Activated T-cell treated with anti-CD3 and anti-CD28 coated beads, Interleukin-2, amount 50 U/mL, for 72 hours (primary cell): ENCODE data around the gene CORO2A. TPM values are rescaled to one million over a fixed set of nuclear protein-coding genes. Genes with fewer than 3 reads are reported as not detected.

Source experiments
- ATAC-seq, 2 donors: fragments of 150-1000 bp; cut with Tn5 transposase; replicated peaks in 1 of 2; 2 replicates each; pipeline ENCODE4 v1.10.0; 2021; ENCODE audit warnings: moderate library complexity in 2 of 2, mild to moderate bottlenecking in 1 of 2
- DNase-seq, 2 donors: peaks; one replicate each; pipeline ENCODE4 v3.0.0; 2021 to 2022; ENCODE audit warnings: mixed read lengths in 1 of 2
- H3K27ac Mint-ChIP-seq: one replicate; pipeline ENCODE4 v1.8.0; 2022; ENCODE audit warnings: mild to moderate bottlenecking, moderate library complexity, mixed read lengths
- H3K27me3 Mint-ChIP-seq: one replicate; pipeline ENCODE4 v1.8.0; 2022; ENCODE audit warnings: low read depth, mixed read lengths
- H3K36me3 Mint-ChIP-seq, 2 donors: one replicate each; pipeline ENCODE4 v1.8.0; 2022; ENCODE audit warnings: mixed read lengths in 2 of 2, mild to moderate bottlenecking in 1 of 2; ENCODE audit not compliant: insufficient read depth in 2 of 2
- H3K4me1 Mint-ChIP-seq: one replicate; pipeline ENCODE4 v1.8.0; 2022; ENCODE audit warnings: low read depth, mixed read lengths
- H3K4me3 Mint-ChIP-seq, 2 donors: one replicate each; pipeline ENCODE4 v1.8.0; 2022; ENCODE audit warnings: mild to moderate bottlenecking in 2 of 2, mixed read lengths in 2 of 2, moderate library complexity in 2 of 2
- H3K9me3 Mint-ChIP-seq, 2 donors: one replicate each; pipeline ENCODE4 v1.8.0; 2022; ENCODE audit warnings: mixed read lengths in 2 of 2
- total RNA-seq, 2 donors: library from RNA; stranded (reverse); gene quantifications; one replicate each; pipeline ENCODE4 v1.2.3, GENCODE V29; 2022

CORO2A gene
- total RNA-seq, 2 donors from 2014 or later: 11.0 to 13.1 TPM

DNA sequence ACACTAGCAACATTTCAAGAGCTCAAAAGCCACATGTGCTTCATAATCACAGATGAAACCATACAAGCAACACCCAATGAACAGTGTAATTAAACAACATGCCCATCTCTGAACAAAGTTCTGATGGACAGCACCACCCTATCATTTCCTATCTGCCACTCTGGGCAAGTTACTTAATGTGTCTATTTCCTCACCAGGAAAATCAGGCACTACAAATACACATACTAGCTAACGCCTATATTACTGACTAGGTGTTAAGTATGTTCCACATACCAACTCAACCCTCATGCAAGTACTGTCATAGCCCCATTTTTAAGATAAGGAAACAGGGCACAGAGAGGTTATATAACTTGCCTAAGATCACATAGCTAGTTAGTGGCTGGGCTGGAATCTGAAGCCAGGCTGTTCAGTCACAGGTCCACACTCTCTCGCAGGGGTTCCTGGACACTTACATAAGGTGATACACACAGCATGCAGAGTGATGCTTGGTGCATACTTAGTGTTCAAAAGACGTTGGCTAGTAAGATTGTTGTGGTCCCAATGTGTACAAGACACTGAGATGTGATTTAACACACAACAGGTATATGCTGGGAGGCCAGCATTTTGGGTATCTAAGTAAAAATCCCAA is 24.2 kb downstream of the CORO2A start:
- Mint-ChIP-seq H3K4me1 (peaks cover 26% of the 10 kb centered on the region), H3K4me3 (no peak overlapping the region), H3K27ac (no peak overlapping the region), H3K27me3 (no peaks in the 10 kb centered on the region), H3K36me3 (no peaks in the 10 kb centered on the region), H3K9me3 (no peaks in the 10 kb centered on the region)
- ATAC-seq (no peak), DNase-seq (no peak)

GRCh38 chr9:98164912-98165311 is 27.5 kb downstream of the CORO2A start:
- H3K27me3 Mint-ChIP-seq: no peaks in the 10 kb centered on the region
- no peak for ATAC-seq
- H3K9me3 Mint-ChIP-seq: no peaks in the 10 kb centered on the region
- no peak for DNase-seq
- no peaks in the 10 kb centered on the region for H3K36me3 Mint-ChIP-seq
- no peak overlapping the region for H3K4me3 Mint-ChIP-seq
- H3K27ac Mint-ChIP-seq: no peak overlapping the region
- peaks cover 28% of the 10 kb centered on the region for H3K4me1 Mint-ChIP-seq

GRCh38 chr9:98162613-98163012 is 29.8 kb downstream of the CORO2A start:
- Mint-ChIP-seq H3K4me3 (no peak overlapping the region), H3K4me1 (peaks cover 35% of the 10 kb centered on the region), H3K27me3 (no peaks in the 10 kb centered on the region), H3K36me3 (no peaks in the 10 kb centered on the region), H3K27ac (no peak overlapping the region), H3K9me3 (no peaks in the 10 kb centered on the region)
- DNase-seq: no peak
- ATAC-seq: no peak

DNA sequence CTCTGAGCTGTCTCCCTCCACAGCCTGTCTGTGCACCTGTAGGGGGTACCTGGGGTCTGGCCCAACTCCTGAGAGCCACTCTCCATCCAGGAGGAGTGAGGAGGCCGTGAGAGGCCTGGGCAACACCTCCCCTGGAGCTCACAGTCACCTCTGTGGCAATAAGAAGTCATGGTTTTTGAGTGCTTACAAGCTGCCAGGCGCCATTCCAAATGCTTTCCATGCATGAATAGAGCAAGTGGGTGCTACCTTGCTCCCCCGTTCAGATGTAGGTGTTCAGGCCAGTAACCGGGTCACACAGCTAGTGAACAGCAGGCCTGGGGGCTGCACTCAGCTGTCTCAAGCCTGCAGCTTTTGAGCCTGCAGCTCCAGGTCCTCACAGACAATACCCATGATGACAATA is 30.6 kb downstream of the CORO2A start:
- no peak overlapping the region for H3K4me3 Mint-ChIP-seq
- ATAC-seq: no peak
- no peaks in the 10 kb centered on the region for H3K9me3 Mint-ChIP-seq
- H3K27ac Mint-ChIP-seq: no peak overlapping the region
- no peak for DNase-seq
- H3K36me3 Mint-ChIP-seq: no peaks in the 10 kb centered on the region
- no peaks in the 10 kb centered on the region for H3K27me3 Mint-ChIP-seq
- H3K4me1 Mint-ChIP-seq: peaks cover 31% of the 10 kb centered on the region

DNA sequence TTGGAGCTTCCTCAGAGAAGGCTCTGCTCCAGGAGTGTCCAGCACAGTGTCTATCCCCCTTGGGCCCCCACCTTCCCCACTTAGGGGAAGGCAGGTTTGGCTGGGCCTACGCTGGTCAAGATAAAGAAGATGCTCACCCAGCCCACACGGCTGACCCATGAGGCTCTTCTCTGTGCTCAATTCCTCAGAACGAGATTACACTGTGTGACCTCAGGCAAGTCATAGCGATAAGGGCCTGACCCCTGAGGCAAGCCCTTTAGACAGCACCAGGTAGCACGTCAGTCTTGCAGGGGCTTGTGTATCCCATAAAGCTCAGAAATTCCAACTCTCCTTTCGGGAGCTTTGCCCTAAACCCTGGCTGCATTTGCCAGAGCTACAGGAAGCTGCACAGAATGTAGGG is 32.6 kb downstream of the CORO2A start:
- H3K4me3 Mint-ChIP-seq: no peak overlapping the region
- H3K27ac Mint-ChIP-seq: no peak overlapping the region
- H3K4me1 Mint-ChIP-seq: peaks cover 31% of the 10 kb centered on the region
- no peak for DNase-seq
- no peaks in the 10 kb centered on the region for H3K36me3 Mint-ChIP-seq
- H3K27me3 Mint-ChIP-seq: no peaks in the 10 kb centered on the region
- H3K9me3 Mint-ChIP-seq: no peaks in the 10 kb centered on the region
- no peak for ATAC-seq

DNA sequence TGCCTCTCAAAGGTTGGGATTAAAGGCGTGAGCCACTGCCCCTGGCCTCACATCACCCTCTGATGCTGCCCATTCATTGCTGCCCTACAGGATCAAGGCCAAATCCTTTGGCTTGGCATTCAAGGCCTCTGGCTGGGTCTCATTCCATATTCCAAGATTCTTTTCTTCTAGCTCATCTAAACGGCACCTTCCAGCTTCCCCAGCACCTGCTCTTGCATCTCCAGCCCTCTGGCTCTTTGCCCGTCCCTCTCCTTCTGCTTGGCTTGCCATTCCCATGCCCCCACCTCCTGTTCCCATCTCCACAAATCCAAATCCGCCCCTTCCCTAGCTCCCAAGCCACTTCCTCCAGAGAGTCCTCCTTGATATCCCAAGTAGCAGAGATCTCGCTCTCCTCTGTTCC is 33.1 kb downstream of the CORO2A start:
- Mint-ChIP-seq H3K36me3 (no peaks in the 10 kb centered on the region), H3K9me3 (no peaks in the 10 kb centered on the region), H3K4me3 (no peak overlapping the region), H3K27ac (no peak overlapping the region), H3K27me3 (no peaks in the 10 kb centered on the region), H3K4me1 (peaks cover 29% of the 10 kb centered on the region)
- DNase-seq (no peak), ATAC-seq (no peak)

GRCh38 chr9:98158071-98158831 is 34.2 kb downstream of the CORO2A start:
- H3K9me3 Mint-ChIP-seq: no peaks in the 10 kb centered on the region
- ATAC-seq: peak; percentile 29 to 76
- H3K27me3 Mint-ChIP-seq: no peaks in the 10 kb centered on the region
- H3K4me1 Mint-ChIP-seq: peaks cover 23% of the 10 kb centered on the region
- H3K36me3 Mint-ChIP-seq: no peaks in the 10 kb centered on the region
- peak overlapping the region; percentile 15 for H3K27ac Mint-ChIP-seq
- DNase-seq: no peak
- H3K4me3 Mint-ChIP-seq: no peak overlapping the region

- Mint-ChIP-seq H3K4me3 (no peak overlapping the region), H3K4me1 (peaks cover 23% of the 10 kb centered on the region), H3K27me3 (no peaks in the 10 kb centered on the region), H3K9me3 (no peaks in the 10 kb centered on the region), H3K27ac (no peak overlapping the region), H3K36me3 (no peaks in the 10 kb centered on the region)
- no peak for ATAC-seq
- DNase-seq: no peak
Observed at GRCh38 chr9:98157372-98157771, 35.1 kb downstream of the CORO2A start.

- H3K27ac Mint-ChIP-seq: no peak overlapping the region
- H3K27me3 Mint-ChIP-seq: no peaks in the 10 kb centered on the region
- DNase-seq (no peak), ATAC-seq (no peak)
- peaks cover 15% of the 10 kb centered on the region for H3K4me1 Mint-ChIP-seq
- H3K9me3 Mint-ChIP-seq: no peaks in the 10 kb centered on the region
- no peak overlapping the region for H3K4me3 Mint-ChIP-seq
- no peaks in the 10 kb centered on the region for H3K36me3 Mint-ChIP-seq
Observed at GRCh38 chr9:98154678-98155077, 37.8 kb downstream of the CORO2A start.

DNA sequence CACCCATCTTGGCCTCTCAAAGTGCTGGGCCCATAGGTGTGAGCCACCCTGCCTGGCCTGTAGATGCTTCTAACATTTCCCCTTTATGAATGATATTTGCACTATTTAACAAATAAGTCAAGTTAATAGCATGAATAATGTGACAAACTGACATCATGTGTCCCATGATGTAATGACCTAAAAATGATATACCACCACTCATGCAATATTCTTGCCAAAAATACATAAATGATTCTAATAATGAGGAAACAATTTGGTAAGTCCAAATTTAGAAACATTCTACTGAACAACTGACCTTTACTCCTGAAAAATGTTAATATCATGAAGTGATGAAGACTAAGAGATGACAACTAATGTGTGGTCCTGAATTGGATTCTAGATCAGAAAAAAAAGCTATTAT is 39.9 kb downstream of the CORO2A start:
- no peaks in the 10 kb centered on the region for H3K4me1 Mint-ChIP-seq
- ATAC-seq (no peak), DNase-seq (no peak)

DNA sequence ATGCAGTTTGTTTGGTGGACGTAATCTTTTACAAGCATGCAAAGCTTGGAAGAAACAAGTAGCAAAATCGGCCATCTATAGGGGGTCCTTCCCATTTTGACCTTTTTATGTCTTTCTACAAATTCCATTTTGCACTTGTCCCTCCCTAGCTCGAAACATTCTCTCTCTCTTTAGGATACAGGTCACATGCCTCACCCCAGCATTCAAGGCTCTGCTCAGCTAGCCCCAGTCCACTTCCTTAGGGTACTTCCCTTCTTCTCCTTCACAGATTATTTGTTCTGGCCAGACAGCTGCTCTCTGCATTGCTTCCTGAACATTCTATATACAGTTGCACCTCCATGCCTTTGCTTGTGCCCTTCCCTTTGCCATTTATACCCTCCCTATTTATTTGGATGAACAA is 41.7 kb downstream of the CORO2A start:
- no peaks in the 10 kb centered on the region for H3K36me3 Mint-ChIP-seq
- no peak for DNase-seq
- H3K9me3 Mint-ChIP-seq: no peaks in the 10 kb centered on the region
- no peak for ATAC-seq
- no peak overlapping the region for H3K27ac Mint-ChIP-seq
- no peaks in the 10 kb centered on the region for H3K27me3 Mint-ChIP-seq
- no peaks in the 10 kb centered on the region for H3K4me1 Mint-ChIP-seq
- H3K4me3 Mint-ChIP-seq: no peak overlapping the region

More for the DNA sequence above, 39.9 kb downstream of the CORO2A start:
- H3K36me3 Mint-ChIP-seq: no peaks in the 10 kb centered on the region
- no peaks in the 10 kb centered on the region for H3K27me3 Mint-ChIP-seq
- no peak overlapping the region for H3K27ac Mint-ChIP-seq
- no peak overlapping the region for H3K4me3 Mint-ChIP-seq
- no peaks in the 10 kb centered on the region for H3K9me3 Mint-ChIP-seq

- ATAC-seq (no peak), DNase-seq (no peak)
- no peaks in the 10 kb centered on the region for H3K9me3 Mint-ChIP-seq
- no peak overlapping the region for H3K4me3 Mint-ChIP-seq
- no peaks in the 10 kb centered on the region for H3K27me3 Mint-ChIP-seq
- no peaks in the 10 kb centered on the region for H3K4me1 Mint-ChIP-seq
- no peaks in the 10 kb centered on the region for H3K36me3 Mint-ChIP-seq
- H3K27ac Mint-ChIP-seq: no peak overlapping the region
Observed at GRCh38 chr9:98150164-98150563, 42.3 kb downstream of the CORO2A start.

DNA sequence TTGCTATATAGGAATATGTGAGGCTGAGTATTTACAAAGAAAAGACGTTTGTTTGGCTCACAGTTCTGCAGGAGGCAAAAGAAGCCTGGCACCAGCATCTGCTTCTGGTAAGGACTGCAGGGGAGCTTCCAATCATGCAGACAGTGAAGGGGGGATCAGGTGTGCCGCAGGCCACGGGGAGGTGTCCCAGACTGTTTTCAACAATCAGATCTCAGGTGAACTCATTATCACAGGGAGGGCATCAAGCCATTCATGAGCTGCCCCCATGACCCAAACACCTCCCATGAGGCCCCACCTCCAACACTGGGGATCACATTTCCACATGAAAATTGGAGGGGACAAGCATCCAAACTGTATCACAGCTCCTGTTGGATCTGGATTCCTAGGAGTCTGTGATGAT is 43.0 kb downstream of the CORO2A start:
- no peaks in the 10 kb centered on the region for H3K9me3 Mint-ChIP-seq
- no peak overlapping the region for H3K27ac Mint-ChIP-seq
- no peaks in the 10 kb centered on the region for H3K36me3 Mint-ChIP-seq
- H3K4me3 Mint-ChIP-seq: no peak overlapping the region
- DNase-seq: no peak
- H3K27me3 Mint-ChIP-seq: no peaks in the 10 kb centered on the region
- H3K4me1 Mint-ChIP-seq: no peaks in the 10 kb centered on the region
- ATAC-seq: no peak

DNA sequence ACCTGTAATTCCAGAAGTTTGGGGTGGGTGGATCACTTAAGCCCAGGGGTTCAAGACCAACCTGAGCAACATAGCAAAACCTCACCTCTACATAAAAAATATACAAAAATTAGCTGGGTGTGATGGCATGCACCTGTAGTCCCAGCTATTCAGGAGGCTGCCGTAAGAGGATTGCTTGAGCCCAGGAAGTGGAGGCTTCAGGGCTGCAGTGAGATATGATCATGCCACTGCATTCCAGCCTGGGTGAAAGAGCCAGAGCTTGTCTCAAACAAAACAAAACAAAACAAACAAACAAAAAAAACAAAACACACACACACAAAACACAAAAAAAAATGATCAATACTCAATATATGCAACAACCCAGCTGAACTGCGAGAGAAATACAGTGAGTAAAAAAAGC is 44.0 kb downstream of the CORO2A start:
- Mint-ChIP-seq H3K4me3 (no peak overlapping the region), H3K4me1 (no peaks in the 10 kb centered on the region), H3K27ac (no peak overlapping the region), H3K36me3 (no peaks in the 10 kb centered on the region), H3K27me3 (no peaks in the 10 kb centered on the region), H3K9me3 (no peaks in the 10 kb centered on the region)
- DNase-seq (no peak), ATAC-seq (no peak)
